GM18868 (cell line): ENCODE measurements around the gene EVI5.
A peak's percentile ranks its signal among the peaks of the same experiment; 100 is the strongest.
"Not testable (repeated sequence)": the region's sequence is repeated elsewhere in the genome, so short reads cannot be mapped to it uniquely, and the experiment has no call there.

Experiments used
- ATAC-seq: cut with Tn5 transposase; IDR thresholded peaks from one replicate; pipeline ENCODE4 v1.9.1; 2021; ENCODE audit warnings: mild to moderate bottlenecking, moderate library complexity; ENCODE audit not compliant: unreplicated experiment

EVI5 gene

DNA sequence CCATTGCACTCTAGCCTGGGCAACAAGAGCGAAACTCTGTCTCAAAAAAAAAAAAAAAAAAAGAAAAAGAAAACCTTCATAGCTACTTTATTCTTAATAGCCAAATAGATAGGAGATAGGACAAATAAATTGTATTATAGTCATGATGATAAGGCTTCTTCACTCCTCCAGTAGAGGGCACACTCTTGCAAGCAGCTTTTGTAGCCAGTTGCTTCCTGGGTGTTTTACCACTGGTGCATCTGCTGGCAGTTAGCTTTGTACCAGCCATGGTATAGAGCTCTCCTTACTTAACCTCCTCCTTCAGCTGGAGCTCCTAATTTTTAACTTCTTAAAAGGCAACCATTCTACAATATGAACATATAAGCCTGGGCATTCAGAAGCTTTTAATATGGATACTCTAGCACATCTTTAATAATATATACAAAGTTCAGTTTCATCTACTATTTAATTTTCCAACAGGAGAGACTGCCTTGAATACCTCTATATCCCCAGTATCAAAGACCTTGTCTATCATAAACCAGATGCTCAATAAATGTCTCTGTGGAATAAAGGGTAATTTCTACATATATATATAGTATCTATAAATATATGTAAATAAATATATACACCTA, 35.8 kb downstream of the EVI5 start:
- peak; percentile 82 for ATAC-seq

DNA sequence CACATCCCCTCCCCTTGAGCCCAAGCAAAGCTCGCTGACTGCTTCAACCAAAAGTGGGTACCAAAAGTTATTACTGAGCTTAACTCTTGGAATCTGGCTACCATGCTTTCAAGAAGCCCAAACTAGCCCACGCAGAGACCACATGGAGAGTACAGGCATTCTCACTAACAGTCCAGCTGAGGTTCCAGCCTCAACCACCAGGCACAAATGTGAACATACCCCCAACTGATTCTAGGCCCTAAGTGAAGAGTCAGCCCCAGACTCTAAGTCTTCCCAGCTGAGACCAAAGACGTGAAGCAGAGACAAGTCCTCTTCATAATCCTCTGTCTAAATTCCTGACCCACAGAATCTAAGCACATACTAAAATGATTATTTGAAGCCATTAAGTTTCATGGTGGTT, 36.8 kb downstream of the EVI5 start:
- ATAC-seq = no peak

DNA sequence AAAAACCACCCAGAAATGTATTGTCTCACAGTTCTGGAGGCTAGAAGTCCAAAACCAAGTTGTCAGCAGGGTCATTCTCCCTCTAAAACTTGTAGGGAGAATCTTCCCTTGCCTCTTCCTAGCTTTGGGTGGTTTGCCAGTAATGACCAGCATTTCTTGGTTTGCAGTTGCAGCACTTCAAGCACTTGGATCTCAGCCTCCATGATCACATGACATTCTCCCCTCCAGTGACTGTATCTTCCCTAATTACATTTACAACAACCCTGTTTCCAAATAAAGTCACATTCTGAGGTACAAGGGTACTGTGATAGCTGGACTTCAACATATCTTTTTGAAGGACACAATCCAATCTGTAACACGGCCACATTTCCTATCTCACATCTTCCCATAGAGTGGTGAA, 37.2 kb downstream of the EVI5 start:
- no peak for ATAC-seq

DNA sequence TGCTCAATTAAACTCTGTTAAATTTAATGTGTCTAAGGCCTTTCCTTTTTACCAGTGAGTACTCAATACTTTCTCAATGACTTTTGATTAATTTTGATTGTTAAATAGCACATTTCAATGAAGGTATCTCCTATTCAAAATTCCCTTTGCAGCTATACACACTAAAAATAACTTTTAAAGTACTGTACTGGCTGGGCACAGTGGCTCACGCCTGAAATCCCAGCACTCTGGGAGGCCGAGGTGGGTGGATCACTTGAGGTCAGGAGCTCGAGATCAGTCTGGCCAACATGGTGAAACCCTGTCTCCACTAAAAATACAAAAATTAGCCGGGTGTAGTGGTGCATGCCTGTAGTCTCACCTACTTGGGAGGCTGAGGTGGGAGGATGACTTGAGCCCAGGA, 38.7 kb downstream of the EVI5 start:
- not testable (repeated sequence) for ATAC-seq

DNA sequence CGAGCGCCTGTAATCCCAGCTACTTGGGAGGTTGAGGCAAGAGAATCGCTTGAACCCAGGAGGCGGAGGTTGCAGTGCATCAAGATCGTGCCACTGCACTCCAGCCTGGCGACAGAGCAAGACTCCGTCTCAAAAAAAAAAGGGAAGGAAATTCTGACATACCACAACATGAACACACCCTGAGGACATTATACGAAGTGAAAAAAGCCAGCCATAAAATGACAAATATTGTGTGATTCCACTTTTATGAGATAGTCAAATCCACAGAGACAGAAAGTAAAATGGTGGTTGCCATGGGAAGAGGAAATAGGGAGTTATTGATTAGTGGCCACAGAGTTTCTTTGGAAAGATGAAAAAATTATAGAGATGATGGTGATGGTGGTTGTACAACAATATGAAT, 41.7 kb downstream of the EVI5 start:
- ATAC-seq = no peak

DNA sequence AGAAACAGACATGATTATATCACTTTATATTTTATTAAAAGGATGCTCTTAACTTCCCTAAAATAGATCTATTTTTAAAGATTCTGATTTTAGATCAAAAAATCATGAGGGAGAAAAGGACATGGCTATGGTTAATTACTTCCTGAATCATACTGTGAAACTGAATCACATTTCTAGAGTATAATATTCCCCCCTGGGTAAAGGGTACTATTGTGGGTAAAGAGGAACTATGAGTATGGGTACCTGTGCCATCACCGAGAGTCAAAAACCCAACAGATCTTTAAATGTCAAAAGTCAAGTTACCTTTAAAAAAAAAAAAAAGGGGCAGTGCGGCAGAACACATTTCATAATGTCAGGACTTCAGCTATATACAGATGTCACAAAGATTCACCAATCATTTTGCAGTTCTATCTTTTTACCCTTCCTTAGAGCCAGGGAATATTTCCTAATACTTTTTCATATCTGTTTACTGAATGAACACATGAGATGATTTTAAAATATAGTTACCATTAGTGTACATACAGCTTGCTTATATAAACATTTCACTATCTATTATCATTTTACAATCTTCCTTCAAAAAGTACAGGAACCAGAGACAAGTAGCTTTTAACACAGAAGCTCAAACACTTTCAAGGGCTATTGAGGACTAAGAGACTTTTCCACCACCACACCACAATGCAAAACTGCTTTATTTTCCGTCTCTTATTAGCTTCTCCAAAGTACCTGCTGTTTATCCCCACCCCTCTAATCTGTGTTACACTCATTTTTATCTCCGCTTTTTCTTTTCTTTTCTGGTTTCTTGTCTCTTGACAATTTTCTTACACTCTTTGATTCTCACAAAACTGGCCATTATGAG, 45.0 kb downstream of the EVI5 start:
- peak; percentile 50 for ATAC-seq

DNA sequence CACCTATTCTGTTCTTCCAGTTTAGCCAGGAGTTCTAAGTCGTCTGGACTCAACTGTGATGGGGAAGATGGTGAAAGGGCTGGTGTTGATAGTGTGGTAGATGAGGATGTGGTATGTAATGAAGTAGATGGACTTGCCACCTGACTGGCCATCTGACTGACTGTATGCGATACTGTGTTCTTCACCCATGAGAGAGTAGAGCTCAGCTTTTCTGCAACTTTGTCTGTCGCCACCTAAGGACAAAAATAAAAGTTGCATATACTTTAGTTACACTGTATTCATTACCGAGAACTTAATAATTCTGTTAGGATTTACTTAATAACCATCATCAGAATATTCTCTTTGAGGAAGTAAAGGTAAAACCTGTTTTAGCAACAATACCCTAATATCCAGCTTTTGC, 48.5 kb downstream of the EVI5 start:
- peak; percentile 85 for ATAC-seq

DNA sequence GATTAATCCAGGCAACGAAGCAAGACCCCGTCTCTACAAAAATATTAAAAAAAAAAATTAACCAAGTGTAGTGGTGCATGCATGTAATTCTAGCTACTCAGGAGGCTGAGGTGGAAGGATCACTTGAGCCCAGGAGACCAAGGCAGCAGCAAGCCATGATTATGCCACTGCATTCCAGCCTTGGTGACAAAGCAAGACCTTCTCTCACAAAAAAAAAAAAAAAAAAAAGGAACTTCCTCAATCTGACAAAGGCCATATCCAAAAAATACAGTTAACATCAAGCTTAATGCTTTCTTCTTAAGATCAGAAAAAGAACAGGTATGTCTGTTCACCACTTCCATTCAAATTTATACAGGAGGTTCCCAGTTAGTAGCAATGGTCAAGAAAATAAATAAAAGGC, 54.4 kb downstream of the EVI5 start:
- no peak for ATAC-seq

DNA sequence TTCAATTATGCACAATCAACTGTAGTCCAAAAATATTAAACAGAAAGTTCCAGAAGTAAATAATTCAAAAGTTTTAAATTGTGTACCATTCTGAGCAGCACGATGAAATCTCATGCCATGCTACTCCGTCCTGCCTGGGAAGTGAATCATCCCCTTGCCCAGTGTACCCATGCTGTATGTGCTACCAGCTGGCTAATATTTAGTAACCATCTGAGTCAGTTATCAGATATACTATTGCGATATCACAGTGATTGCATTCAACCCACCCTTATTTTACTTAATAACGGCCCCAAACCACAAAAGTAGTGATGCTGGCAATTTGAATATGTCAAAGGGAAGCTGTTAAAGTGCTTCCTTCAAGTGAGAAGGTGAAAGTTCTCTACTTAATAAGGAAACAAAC, 56.2 kb downstream of the EVI5 start:
- ATAC-seq = no peak

DNA sequence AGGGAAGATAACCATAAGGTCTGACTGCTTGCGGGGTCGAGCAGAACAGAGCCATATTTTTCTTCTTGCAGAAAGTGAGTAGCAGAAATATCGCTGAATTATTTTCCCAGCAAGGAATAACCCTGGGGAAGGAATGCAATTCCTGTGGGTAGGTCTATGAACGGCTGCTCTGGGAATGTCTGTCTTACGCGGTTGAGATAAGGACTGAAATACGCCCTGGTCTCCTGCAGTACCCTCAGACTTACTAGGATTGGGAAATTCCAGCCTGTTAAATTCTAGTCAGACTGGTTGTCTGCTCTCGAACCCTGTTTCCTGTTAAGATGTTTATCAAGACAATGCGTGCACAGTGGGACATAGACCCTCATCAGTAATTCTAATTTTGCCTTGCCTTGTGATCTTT, 61.2 kb downstream of the EVI5 start:
- not testable (repeated sequence) for ATAC-seq

DNA sequence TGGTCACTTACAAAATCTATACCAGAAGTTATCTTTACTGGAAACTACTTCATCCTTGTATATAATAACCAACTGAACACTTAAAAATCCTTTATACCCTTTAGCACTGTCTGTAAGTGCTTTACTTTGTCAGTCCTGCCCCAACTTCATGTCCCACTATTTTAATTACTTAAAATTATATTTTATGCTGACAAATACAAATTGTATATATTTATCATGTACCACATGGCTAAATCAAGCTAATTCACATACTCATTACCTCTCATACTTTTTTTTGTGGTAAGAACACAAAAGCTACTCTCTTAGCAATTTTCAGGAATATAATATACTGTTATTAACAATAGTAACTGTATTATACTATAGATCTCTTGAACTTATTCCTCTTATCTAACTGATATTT, 63.0 kb downstream of the EVI5 start:
- ATAC-seq = no peak

DNA sequence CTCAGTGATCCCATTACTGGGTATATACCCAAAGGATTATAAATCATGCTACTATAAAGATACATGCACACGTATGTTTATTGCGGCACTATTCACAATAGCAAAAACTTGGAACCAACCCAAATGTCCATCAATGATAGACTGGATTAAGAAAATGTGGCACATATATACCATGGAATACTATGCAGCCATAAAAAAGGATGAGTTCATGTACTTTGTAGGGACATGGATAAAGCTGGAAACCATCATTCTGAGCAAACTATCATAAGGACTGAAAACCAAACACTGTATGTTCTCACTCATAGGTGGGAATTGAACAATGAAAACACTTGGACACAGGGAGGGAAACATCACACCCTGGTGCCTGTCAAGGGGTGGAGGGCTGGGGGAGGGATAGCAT, 63.8 kb downstream of the EVI5 start:
- not testable (repeated sequence) for ATAC-seq

DNA sequence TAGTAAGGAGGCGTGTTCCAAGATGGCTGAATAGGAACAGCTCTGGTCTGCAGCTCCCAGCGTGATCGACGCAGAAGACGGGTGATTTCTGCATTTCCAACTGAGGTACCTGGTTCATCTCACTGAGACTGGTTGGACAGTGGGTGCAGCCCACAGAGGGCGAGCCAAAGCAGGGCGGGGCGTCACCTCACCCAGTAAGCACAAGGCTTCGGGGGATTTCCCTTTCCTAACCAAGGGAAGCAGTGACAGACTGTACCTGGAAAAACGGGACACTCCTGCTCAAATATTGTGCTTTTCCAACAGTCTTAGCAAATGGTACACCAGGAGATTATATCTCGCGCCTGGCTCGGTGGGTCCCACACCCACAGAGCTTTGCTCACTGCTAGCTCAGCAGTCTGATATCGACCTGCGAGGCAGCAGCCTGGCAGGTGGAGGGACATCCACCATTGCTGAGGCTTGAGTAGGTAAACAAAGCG, 69.4 kb downstream of the EVI5 start:
- not testable (repeated sequence) for ATAC-seq

DNA sequence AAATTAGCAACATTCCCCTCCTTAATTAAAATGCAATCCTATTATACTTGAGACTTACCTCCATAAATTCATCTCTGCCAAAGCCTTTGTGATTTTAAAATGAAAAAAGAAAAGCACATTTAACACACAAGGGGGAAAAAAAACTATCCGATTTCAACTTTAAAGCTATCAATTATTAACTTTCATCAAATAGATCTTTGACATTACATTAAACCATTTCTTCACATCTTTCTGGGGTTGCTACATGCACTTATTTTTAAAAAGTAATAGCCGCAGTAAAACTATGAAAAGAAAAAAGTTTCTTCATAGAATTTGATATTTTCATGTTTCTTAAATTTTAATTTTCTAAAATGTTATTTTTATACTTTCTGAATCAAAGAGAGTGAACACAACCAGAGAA, 71.0 kb downstream of the EVI5 start:
- no peak for ATAC-seq

DNA sequence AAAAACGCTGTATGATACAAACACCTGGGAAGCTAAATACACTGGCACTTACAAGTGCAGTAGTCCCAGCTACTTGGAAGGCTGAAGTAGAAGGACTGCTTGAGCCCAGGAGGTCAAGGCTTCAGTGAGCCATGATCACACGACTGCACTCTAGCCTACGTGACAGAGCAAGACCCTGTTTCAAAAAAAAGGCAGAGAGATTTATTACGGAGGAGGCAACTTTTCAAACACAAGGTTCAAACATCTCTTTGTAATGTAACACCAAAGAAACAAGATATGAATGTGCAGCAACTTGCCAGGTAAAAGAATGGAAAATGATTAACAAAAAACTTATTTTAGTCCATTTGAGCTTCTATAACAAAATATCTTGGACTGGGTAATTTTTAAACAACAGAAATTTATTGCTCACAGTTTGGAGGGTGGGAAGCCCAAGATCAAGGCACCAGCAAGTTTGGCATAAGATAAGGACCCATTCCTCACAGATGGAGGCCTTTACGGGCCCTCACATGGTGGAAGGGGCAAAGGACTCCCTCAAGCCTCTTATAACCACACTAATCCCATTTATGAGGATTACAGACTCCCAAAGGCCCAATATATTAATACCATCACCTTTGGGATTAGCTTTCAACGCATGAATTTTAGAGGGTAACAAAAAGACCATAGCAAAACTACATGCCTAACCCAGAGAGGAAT, 73.3 kb downstream of the EVI5 start:
- no peak for ATAC-seq

DNA sequence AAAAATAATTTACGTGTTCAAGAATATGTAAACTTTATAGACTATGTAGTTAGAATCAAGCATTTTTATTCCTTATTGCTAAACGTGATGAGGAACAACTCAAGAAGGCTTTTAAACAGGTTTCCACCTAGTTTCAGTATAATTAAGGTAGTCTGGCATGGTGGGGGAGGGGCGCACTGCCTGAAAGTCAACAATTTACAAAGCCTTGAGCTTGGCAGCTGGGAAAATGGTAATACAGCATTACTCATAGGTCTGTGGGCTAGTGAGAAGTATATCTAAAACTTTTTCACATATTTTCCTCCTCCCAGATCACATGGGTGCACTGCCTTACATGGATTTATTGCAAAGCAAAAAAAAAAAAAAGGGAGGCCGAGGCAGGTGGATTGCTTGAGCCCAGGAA, 75.2 kb downstream of the EVI5 start:
- no peak for ATAC-seq

DNA sequence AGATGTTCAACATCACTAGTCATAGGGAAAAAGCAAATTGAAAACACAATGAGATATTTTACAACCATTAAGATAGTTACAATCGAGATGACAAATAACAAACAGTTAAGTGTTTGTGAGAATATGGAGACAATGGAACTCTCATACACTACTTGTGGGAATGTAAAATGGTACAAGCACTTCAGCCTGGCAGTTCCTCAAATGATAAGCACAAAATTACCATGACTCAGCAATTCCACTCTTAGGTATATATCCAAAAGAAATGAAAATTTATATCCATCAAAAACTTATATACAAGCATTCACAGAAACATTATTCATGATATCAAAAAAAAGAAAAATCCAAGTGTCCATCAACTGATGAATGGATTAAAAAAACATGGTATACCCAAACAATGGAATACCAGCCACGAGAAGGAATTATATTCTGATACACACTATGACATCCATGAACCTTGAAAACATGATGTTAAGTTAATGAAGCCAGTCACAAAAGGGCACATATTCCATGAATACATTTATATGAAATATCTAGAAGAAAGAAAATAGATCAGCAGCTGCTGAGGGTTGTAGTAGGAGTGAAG, 76.4 kb downstream of the EVI5 start:
- no peak for ATAC-seq

DNA sequence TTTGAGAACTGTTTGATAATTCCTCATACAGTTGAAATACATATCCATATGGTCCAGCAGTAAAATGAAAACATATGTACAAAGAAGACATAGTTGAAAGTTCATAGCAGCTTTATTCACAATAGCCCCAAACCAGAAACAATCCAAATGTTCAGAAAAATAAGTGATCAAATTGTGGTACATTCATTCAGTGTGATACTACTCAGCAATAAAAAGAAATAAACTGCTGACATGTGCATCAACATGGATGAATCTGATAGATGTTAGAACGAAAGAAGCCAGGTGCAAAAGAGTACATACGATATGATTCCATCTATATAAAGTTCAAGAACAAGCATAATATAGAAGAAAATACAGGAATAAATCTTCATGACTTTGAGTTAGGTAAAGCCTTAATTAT, 77.2 kb downstream of the EVI5 start:
- no peak for ATAC-seq

DNA sequence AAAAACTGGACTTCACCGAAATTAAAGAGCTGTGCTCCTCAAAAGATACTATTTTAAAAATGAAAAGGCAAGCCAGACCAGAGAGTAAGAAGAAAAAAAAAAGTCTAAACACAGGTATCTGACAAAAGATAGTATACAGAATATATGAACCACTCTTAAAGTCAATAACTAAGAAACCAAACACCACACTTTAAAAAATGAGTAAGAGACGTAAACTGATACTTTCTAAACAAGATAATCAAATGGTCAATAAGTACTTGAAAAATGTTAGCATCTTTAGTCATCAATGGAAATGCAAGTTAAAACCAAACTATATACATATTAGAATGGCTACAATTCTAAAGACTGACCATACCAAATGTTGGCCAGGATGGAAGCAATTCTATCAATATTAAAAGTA, 77.6 kb downstream of the EVI5 start:
- ATAC-seq = no peak

DNA sequence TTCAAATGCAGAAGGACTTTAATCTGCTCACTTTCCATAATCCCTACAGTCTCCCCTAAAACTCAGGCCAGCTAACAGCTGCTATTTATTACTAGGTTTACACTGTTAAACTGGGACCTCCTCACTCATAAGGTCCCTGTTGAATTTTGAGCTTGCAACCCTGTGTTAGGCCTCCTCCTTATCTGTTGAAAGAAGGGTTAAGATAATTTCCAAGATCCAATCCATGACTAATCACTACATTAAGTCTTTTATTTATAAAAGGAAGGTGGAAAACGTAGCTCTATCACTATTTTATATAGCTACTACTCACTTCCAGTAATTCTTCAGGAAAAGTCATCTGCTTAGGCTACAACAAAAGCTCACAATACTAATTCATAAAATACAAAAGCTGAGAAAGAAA, 79.5 kb downstream of the EVI5 start:
- ATAC-seq = no peak

DNA sequence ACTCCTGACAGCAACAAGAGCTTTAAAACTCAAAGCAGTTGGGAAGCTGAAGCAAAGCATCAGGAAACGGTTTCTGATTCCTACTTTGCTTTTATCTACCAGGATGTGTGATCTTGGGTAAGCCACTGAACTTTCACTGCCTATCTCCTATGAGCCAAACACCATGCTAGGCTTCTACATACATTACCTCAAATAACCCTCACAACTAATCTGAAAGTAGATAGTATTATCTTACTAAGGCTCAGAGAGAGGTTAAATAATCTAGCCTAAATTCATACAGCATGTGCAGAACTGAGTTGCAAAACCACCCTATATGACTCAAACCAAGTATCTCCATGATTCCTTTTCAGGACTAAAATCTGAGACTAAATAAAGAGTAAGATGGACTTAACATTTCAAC, 83.8 kb downstream of the EVI5 start:
- no peak for ATAC-seq

DNA sequence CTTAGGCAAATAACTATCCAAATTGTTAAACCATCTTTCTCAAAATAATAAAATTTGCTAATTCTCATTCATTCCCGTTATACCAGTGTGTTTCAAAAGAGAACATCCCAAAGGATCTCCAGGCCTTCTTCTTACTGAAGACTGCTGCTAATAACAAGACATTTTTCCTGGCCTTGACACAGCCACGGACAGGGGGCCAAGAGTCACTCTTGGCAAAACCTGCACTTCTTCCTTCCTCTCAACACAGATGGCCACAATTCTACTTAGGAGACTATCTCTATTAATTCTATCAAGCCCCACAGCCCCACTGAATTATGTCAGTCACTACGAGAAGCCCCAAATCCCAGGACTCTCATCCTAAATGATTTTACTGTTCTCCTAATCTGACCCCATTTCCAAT, 86.0 kb downstream of the EVI5 start:
- ATAC-seq = no peak
